H1 (cell line): ENCODE data around the gene CDC42EP1. TPM values are rescaled to one million over a fixed set of nuclear protein-coding genes. Genes with fewer than 3 reads are reported as not detected.
A peak's percentile ranks its signal among the peaks of the same experiment; 100 is the strongest.

Experiments
- CTCF ChIA-PET: fragments of 300-600 bp; sonication (Branson Sonifier 250); formaldehyde crosslinking; loops from one replicate; lab custom pipeline; 2021; ENCODE audit not compliant: partially characterized antibody; lab: Charles Lee
- POLR2A ChIA-PET: fragments of 300-600 bp; sonication (Branson Sonifier 250); formaldehyde crosslinking; loops from one replicate; lab custom pipeline; 2021; ENCODE audit warnings: inconsistent platforms; ENCODE audit not compliant: partially characterized antibody; lab: Charles Lee
- DNase-seq, 2 experiments: peaks; one replicate each; pipeline versions ENCODE4 v3.0.0 to v3.0.0-alpha.2; 2010 to 2022; ENCODE audit warnings: low spot score in 2 of 2, low read depth in 1 of 2, mixed read lengths in 1 of 2
- FAIRE-seq: peaks from 2 replicates; lab custom pipeline; 2011; peaks lifted over from hg19 to GRCh38; lab: Jason Lieb, UNC
- H2AFZ ChIP-seq: 2 replicates; pipeline ENCODE4 v1.8.1; 2012; ENCODE audit warnings: low read length, inconsistent platforms
- H2AK5ac ChIP-seq: 2 replicates; pipeline ENCODE4 v1.6.1; 2013; ENCODE audit warnings: low read depth, low read length
- H2BK120ac ChIP-seq: replicated peaks from 2 replicates; pipeline ENCODE3; 2013; ENCODE audit warnings: low read depth, low read length, inconsistent platforms
- H2BK12ac ChIP-seq: 2 replicates; pipeline ENCODE4 v1.6.1; 2013; ENCODE audit warnings: low read depth, low read length
- H2BK15ac ChIP-seq: 2 replicates; pipeline ENCODE4 v1.6.1; 2013; ENCODE audit warnings: low read length
- H2BK20ac ChIP-seq: 2 replicates; pipeline ENCODE4 v1.6.1; 2013; ENCODE audit warnings: low read length
- H2BK5ac ChIP-seq: 2 replicates; pipeline ENCODE4 v1.6.1; 2013; ENCODE audit warnings: low read depth, low read length
- H3K14ac ChIP-seq: 2 replicates; pipeline ENCODE4 v1.6.1; 2013; ENCODE audit warnings: inconsistent platforms; ENCODE audit not compliant: insufficient read length
- H3K18ac ChIP-seq: 2 replicates; pipeline ENCODE4 v1.6.1; 2013; ENCODE audit warnings: low read length; ENCODE audit errors: extremely low read depth
- H3K23ac ChIP-seq: 2 replicates; pipeline ENCODE4 v1.6.1; 2013; ENCODE audit warnings: inconsistent platforms; ENCODE audit not compliant: insufficient read length
- H3K23me2 ChIP-seq: 2 replicates; pipeline ENCODE4 v1.6.1; 2013; ENCODE audit warnings: low read depth, low read length
- H3K27ac ChIP-seq: 2 replicates; pipeline ENCODE4 v1.6.1; 2011; ENCODE audit warnings: low read depth, low read length, inconsistent platforms
- H3K27me3 ChIP-seq, 4 experiments: replicated peaks in 1 of 4; 1 replicate in 1 of 4; 2 replicates in 3 of 4; pipeline versions ENCODE4 v1.6.1 to v1.8.1; 2011 to 2013; ENCODE audit warnings: low read length in 3 of 4, mild to moderate bottlenecking in 3 of 4, inconsistent platforms in 2 of 4, mixed read lengths in 2 of 4, moderate library complexity in 1 of 4; ENCODE audit not compliant: control insufficient read depth in 3 of 4, insufficient read depth in 3 of 4; ENCODE audit errors: extremely low read depth in 1 of 4
- H3K36me3 ChIP-seq, 4 experiments: 2 replicates each; pipeline versions ENCODE4 v1.6.1 to v1.8.1; 2011 to 2013; ENCODE audit warnings: mild to moderate bottlenecking in 4 of 4, low read length in 3 of 4, moderate library complexity in 2 of 4, control low read depth in 1 of 4, inconsistent platforms in 1 of 4; ENCODE audit not compliant: insufficient read depth in 4 of 4, control insufficient read depth in 2 of 4
- H3K4ac ChIP-seq: replicated peaks from 2 replicates; pipeline ENCODE3; 2013; ENCODE audit warnings: low read length, low read depth, mixed read lengths, inconsistent platforms; ENCODE audit not compliant: insufficient read length
- H3K4me1 ChIP-seq, 4 experiments: replicated peaks in 1 of 4; 1 replicate in 1 of 4; 2 replicates in 3 of 4; pipeline versions ENCODE4 v1.6.1 to v1.8.1; 2011 to 2013; ENCODE audit warnings: low read length in 3 of 4, inconsistent platforms in 2 of 4, mixed read lengths in 1 of 4; ENCODE audit not compliant: insufficient read depth in 4 of 4, control insufficient read depth in 3 of 4
- H3K4me2 ChIP-seq, 2 experiments: 2 replicates each; pipeline versions ENCODE4 v1.6.1 to v1.8.1; 2011 to 2013; ENCODE audit warnings: low read depth in 2 of 2, low read length in 2 of 2, control low read depth in 1 of 2, inconsistent platforms in 1 of 2, mild to moderate bottlenecking in 1 of 2; ENCODE audit not compliant: insufficient read depth in 1 of 2
- H3K4me3 ChIP-seq, 4 experiments: fragments of 200-600, 300-600 bp in 1 of 4; sonication (generic), shearing (Covaris generic), sonication (Bioruptor Twin) in 1 of 4; 2 replicates each; pipeline versions ENCODE4 v1.5.1 to v1.8.1; 2011 to 2016; ENCODE audit warnings: low read length in 4 of 4, low read depth in 3 of 4, control low read depth in 2 of 4, inconsistent platforms in 2 of 4, mild to moderate bottlenecking in 2 of 4, mixed read lengths in 1 of 4, moderate library complexity in 1 of 4; ENCODE audit not compliant: insufficient read depth in 2 of 4; ENCODE audit errors: extremely low read depth in 1 of 4
- H3K56ac ChIP-seq: replicated peaks from 2 replicates; pipeline ENCODE3; 2013; ENCODE audit warnings: low read depth, mild to moderate bottlenecking, mixed read lengths, low read length, inconsistent platforms; ENCODE audit not compliant: insufficient read length
- H3K79me1 ChIP-seq: 2 replicates; pipeline ENCODE4 v1.6.1; 2013; ENCODE audit warnings: low read depth, low read length, control low read depth
- H3K79me2 ChIP-seq, 2 experiments: 2 replicates each; pipeline versions ENCODE4 v1.6.1 to v1.8.1; 2012 to 2013; ENCODE audit warnings: low read length in 2 of 2, mild to moderate bottlenecking in 2 of 2, inconsistent platforms in 1 of 2; ENCODE audit not compliant: insufficient read depth in 2 of 2, control insufficient read depth in 1 of 2
- H3K9ac ChIP-seq, 4 experiments: replicated peaks in 1 of 4; 1 replicate in 1 of 4; 2 replicates in 3 of 4; pipeline versions ENCODE4 v1.6.1 to v1.8.1; 2011 to 2013; ENCODE audit warnings: low read depth in 3 of 4, low read length in 3 of 4, control low read depth in 2 of 4, mild to moderate bottlenecking in 2 of 4, moderate library complexity in 2 of 4, inconsistent platforms in 1 of 4; ENCODE audit errors: extremely low read depth in 1 of 4
- H3K9me3 ChIP-seq, 2 experiments: 2 replicates each; pipeline versions ENCODE4 v1.6.1 to v1.8.1; 2012 to 2013; ENCODE audit warnings: mild to moderate bottlenecking in 2 of 2, moderate library complexity in 2 of 2, control low read depth in 1 of 2, inconsistent platforms in 1 of 2, low read depth in 1 of 2, low read length in 1 of 2, mixed read lengths in 1 of 2; ENCODE audit not compliant: insufficient read depth in 2 of 2
- H4K20me1 ChIP-seq, 2 experiments: replicated peaks in 1 of 2; 2 replicates each; pipeline versions ENCODE3 to v1.8.1; 2011 to 2013; ENCODE audit warnings: inconsistent platforms in 2 of 2, low read length in 2 of 2, mild to moderate bottlenecking in 1 of 2; ENCODE audit not compliant: insufficient read depth in 2 of 2, control insufficient read depth in 1 of 2
- H4K5ac ChIP-seq: 2 replicates; pipeline ENCODE4 v1.6.1; 2013; ENCODE audit warnings: low read length, low read depth, mixed read lengths, inconsistent platforms; ENCODE audit not compliant: insufficient read length
- H4K8ac ChIP-seq: 2 replicates; pipeline ENCODE4 v1.8.0; 2013; ENCODE audit warnings: mild to moderate bottlenecking, moderate library complexity, low read length, inconsistent platforms; ENCODE audit not compliant: insufficient read depth; ENCODE audit errors: extremely low read depth
- H4K91ac ChIP-seq: replicated peaks from 2 replicates; pipeline ENCODE3; 2013; ENCODE audit warnings: low read length, mixed read lengths, inconsistent platforms; ENCODE audit not compliant: insufficient read length
- ASH2L ChIP-seq: fragments of 200-600, 300-600 bp; sonication (generic); IDR thresholded peaks from one replicate; pipeline ENCODE4 v1.7.1; 2017; ENCODE audit warnings: low read length
- BCL11A ChIP-seq, 2 experiments: IDR thresholded peaks; one replicate each; pipeline ENCODE4 v1.6.1; 2011; ENCODE audit warnings: low read depth in 2 of 2, low read length in 2 of 2, mild to moderate bottlenecking in 2 of 2
- CBX8 ChIP-seq: fragments of 300-800, 300-1000 bp; sonication (generic); IDR thresholded peaks from 2 replicates; pipeline ENCODE4 v1.7.1; 2016; ENCODE audit warnings: low read depth, low read length, borderline replicate concordance
- E2F6 ChIP-seq: IDR thresholded peaks from 2 replicates; pipeline ENCODE4 v1.6.1; 2012; ENCODE audit warnings: inconsistent platforms
- EZH2 ChIP-seq: fragments of 200-600 bp; sonication (generic); IDR thresholded peaks from 2 replicates; pipeline ENCODE4 v1.7.1; 2012; ENCODE audit warnings: low read depth, mild to moderate bottlenecking, moderate library complexity, low read length, inconsistent platforms; ENCODE audit not compliant: severe bottlenecking
- HDAC2 ChIP-seq, 2 experiments: fragments of 300-600 bp in 1 of 2; sonication (generic) in 1 of 2; IDR thresholded peaks; 2 replicates each; pipeline ENCODE4 v1.6.1; 2011 to 2012; ENCODE audit warnings: low read depth in 2 of 2, low read length in 2 of 2, mild to moderate bottlenecking in 2 of 2, moderate library complexity in 2 of 2, borderline replicate concordance in 1 of 2, inconsistent platforms in 1 of 2
- KDM5A ChIP-seq: fragments of 200-600 bp; IDR thresholded peaks from 2 replicates; pipeline ENCODE4 v1.7.1; 2012; ENCODE audit warnings: mild to moderate bottlenecking, low read length, inconsistent platforms, mixed read lengths
- MAX ChIP-seq: IDR thresholded peaks from 2 replicates; pipeline ENCODE4 v1.6.1; 2012; ENCODE audit warnings: inconsistent platforms
- SP1 ChIP-seq: IDR thresholded peaks from 2 replicates; pipeline ENCODE4 v1.6.1; 2011; ENCODE audit warnings: low read depth, low read length
- WGBS, 2 experiments: shearing (Covaris generic) in 1 of 2; methylation state at CpG; one replicate each; pipeline versions ENCODE4 v1.1.6 to v1.1.7; 2013 to 2015; ENCODE audit warnings: low lambda C conversion rate in 2 of 2, mixed read lengths in 2 of 2, inconsistent platforms in 1 of 2, low coverage in 1 of 2, missing lambda C conversion rate in 1 of 2; ENCODE audit not compliant: insufficient replicate concordance in 2 of 2, insufficient coverage in 1 of 2, insufficient read length in 1 of 2; ENCODE audit errors: extremely low coverage in 1 of 2, missing lambda C conversion rate in 1 of 2; 5-methylcytosine and 5-hydroxymethylcytosine counted together
- polyA plus RNA-seq, 7 experiments: library from polyadenylated mRNA; depleted of rRNA in 3 of 7; stranded (reverse) in 5 of 7; unstranded in 2 of 7; fragments of >200 nt in 5 of 7; fragments of 200-250 nt in 2 of 7; gene quantifications; 1 replicate in 5 of 7; 2 replicates in 1 of 7; 4 replicates in 1 of 7; pipeline versions ENCODE4 v1.2.1 to v1.2.3, GENCODE V29; 2011 to 2013; ENCODE audit warnings: missing spikeins in 2 of 7, mixed read lengths in 2 of 7
- total RNA-seq: library from RNA; stranded (reverse); fragmentation: NEBNext Ultra II Directional; extraction: Animal tissue kit (Norgen Biotek cat#: 25700); gene quantifications from 2 replicates; pipeline ENCODE4 v1.2.1, GENCODE V29; 2021

The CDC42EP1 gene
- total and polyA plus RNA-seq, 2 of the 8 experiments (the other 6 are each of a cell fraction or from before 2014, with no cell fraction given): 8.3 to 11.2 TPM

DNA sequence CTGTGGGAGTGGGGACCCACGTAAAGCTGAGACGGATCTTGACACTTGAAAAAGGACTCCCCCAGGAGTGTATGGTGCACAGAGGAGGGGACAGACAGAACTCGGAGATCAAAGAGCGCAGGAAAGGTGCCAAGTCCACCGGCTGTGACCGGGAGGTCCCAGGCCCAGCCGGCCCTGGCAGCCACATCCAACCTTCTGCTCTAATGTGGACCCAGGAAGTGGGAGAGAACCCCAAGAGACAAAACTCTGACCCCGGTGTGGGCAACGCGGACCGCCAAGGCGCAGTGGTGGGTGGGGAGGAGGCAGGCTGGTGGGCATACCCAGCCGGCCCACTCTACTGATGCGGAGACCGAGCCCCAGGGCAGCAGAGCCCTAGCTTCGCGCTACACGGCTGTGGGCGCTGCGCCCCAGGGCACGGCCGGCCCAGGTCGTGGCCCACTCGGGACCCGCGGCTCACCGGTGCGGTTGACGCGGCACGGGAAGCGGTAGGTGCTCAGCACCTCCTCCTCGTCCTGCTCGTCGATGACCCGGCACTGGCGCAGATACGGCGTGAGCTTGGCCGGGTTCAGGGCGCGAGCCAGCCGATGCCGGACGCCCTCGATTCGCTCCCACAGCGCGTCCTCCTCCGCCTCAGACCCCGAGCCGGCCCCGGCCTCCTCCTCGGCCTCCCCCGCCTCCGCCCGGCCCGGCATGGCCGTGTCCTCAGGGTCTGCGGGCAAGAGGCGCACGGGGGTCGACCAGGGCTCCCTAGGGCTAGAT, 41.6 kb upstream of the CDC42EP1 start:
- Histone ChIP-seq H3K14ac (no peak overlapping the region), H3K56ac (no peak overlapping the region), H2BK15ac (peak overlapping the region; percentile 81; the same call in 1 of the 2 replicates), H2AFZ (peak overlapping the region; percentile 67; the same call in 1 of the 2 replicates), H3K36me3 (no peaks in the 10 kb centered on the region), H3K23ac (no peak overlapping the region), H3K9ac (no peak overlapping the region; a peak in 1 of 7 replicates), H3K23me2 (peaks cover 10% of the 10 kb centered on the region; the same call in 1 of the 2 replicates), H3K27me3 (peaks cover 7 to 25% (median 16%) of the 10 kb centered on the region in 4 experiments; a peak in 6 of 7 replicates), H4K91ac (peak overlapping the region; percentile 71), H2BK120ac (peak overlapping the region; percentile 26), H3K27ac (no peak overlapping the region), H4K20me1 (peaks cover 0 to 1% of the 10 kb centered on the region in 2 experiments), H2BK12ac (peak overlapping the region; percentile 87; the same call in 1 of the 2 replicates), H4K8ac (peak overlapping the region; percentile 94), H3K9me3 (no peaks in the 10 kb centered on the region), H3K4ac (peak overlapping the region; percentile 62), H3K4me3 (peak overlapping the region; percentile 51 to 68 (median 54)), H2AK5ac (no peak overlapping the region), H3K18ac (peak overlapping the region; percentile 78; the same call in 1 of the 2 replicates), H4K5ac (no peak overlapping the region), H3K79me2 (no peaks in the 10 kb centered on the region), H3K4me1 (peaks cover 0 to 7% (median 4%) of the 10 kb centered on the region in 4 experiments; a peak in 3 of 7 replicates), H3K79me1 (no peaks in the 10 kb centered on the region), H2BK20ac (no peak overlapping the region), H3K4me2 (peak overlapping the region; percentile 66 to 99), H2BK5ac (no peak overlapping the region; the same call in 1 of the 2 replicates)
- DNase-seq (peak in 1 of 2 experiments; percentile 75), FAIRE-seq (no peak)
- CTCF ChIA-PET: interaction anchor here (0.9 to 2.4 kb wide), 8 partner anchors 10 to 87 kb away, joined by 3 to 8 read pairs (median 4); no protein-coding TSS in a partner anchor
- WGBS, 2 experiments: 22% methylated on average over 53 of the region's 63 CpGs; no CpG with 5 or more reads in 1 of the 2 experiments
- POLR2A ChIA-PET: interaction anchor here (1.5 kb wide), 1 partner anchor 10 kb away, joined by 4 read pairs; no protein-coding TSS in a partner anchor
- TF ChIP-seq HDAC2 (IDR thresholded peaks at IDR 0.05; ENCODE audit: borderline replicate concordance in 1 of 2, low read depth in 2 of 2, low read length in 2 of 2) (no peak; a peak in 1 of 4 replicates), ASH2L (peak; percentile 38), MAX (no peak), SP1 (no peak), E2F6 (peak; percentile 13; the same call in 1 of the 2 replicates), CBX8 (no peak), EZH2 (peak; percentile 63), BCL11A (IDR thresholded peaks at IDR 0.05; ENCODE audit: low read depth in 2 of 2, low read length in 2 of 2) (no peak), KDM5A (no peak)
